Ovary (tissue), 9 donors: ENCODE data around the gene ADAM33. TPM values are rescaled to one million over a fixed set of nuclear protein-coding genes. Genes with fewer than 3 reads are reported as not detected.

ENCODE experiments used
- DNase-seq, 5 donors: peaks; one replicate each; pipeline ENCODE4 v3.0.0-alpha.2; 2019 to 2020
- H3K27ac ChIP-seq, 2 donors: fragments of 200-600 bp; one replicate each; pipeline versions ENCODE4 v1.5.1 to v1.8.0; 2019 to 2022
- H3K27me3 ChIP-seq: fragments of 200-600 bp; one replicate; pipeline ENCODE4 v1.8.0; 2022
- H3K36me3 ChIP-seq: fragments of 200-600 bp; sonication (generic); one replicate; pipeline ENCODE4 v1.5.1; 2019
- H3K4me1 ChIP-seq: one replicate; pipeline ENCODE4 v1.8.1; 2013; ENCODE audit warnings: mild to moderate bottlenecking, moderate library complexity; ENCODE audit not compliant: insufficient read depth
- H3K4me3 ChIP-seq: fragments of 200-600 bp; sonication (generic); one replicate; pipeline ENCODE4 v1.5.1; 2017
- H3K9me3 ChIP-seq, 2 donors: fragments of 200-600 bp in 1 of 2; sonication (generic) in 1 of 2; one replicate each; pipeline versions ENCODE4 v1.5.1 to v1.8.1; 2013 to 2019; ENCODE audit warnings: mild to moderate bottlenecking in 1 of 2, moderate library complexity in 1 of 2
- EP300 ChIP-seq: sonication (generic); formaldehyde crosslinking; IDR thresholded peaks from one replicate; pipeline ENCODE4 v1.6.1; 2017; ENCODE audit warnings: antibody characterized with exemption
- POLR2A ChIP-seq: fragments of 450-650 bp; IDR thresholded peaks from one replicate; pipeline ENCODE4 v1.6.1; 2017; ENCODE audit warnings: antibody characterized with exemption, mild to moderate bottlenecking, moderate library complexity
- WGBS, 3 donors: extraction: QIAGEN DNeasy Blood & Tissue Kit in 1 of 3; methylation state at CpG; one replicate each; pipeline versions ENCODE4 v1.1.5 to v1.1.7; 2013 to 2017; 5-methylcytosine and 5-hydroxymethylcytosine counted together
- intact Hi-C, 4 donors: fragments of 100-400 bp; cut with DNase I; formaldehyde crosslinking; loops; one replicate each; pipeline versions ENCODE4 v1.11.0 to v1.15.1; 2022 to 2023
- polyA plus RNA-seq, 2 donors: library from polyadenylated mRNA; stranded (reverse); fragments of 200-250 nt in 1 of 2; fragments of 350-450 nt in 1 of 2; fragmentation: Illumina TruSeq in 1 of 2; extraction: RNeasy Lipid Tissue Mini Kit (QIAGEN cat#74804) in 1 of 2; gene quantifications; one replicate each; pipeline ENCODE4 v1.2.3, GENCODE V29; 2013 to 2014
- total RNA-seq, 7 donors: library from RNA; depleted of rRNA in 2 of 7; stranded (reverse); fragments of >200 nt in 2 of 7; fragmentation: NEBNext Ultra II Directional in 3 of 7; extraction: Animal tissue kit (Norgen Biotek cat#: 25700) in 3 of 7; gene quantifications; one replicate each; pipeline versions ENCODE4 v1.1.0 to v1.2.4, GENCODE V29; 2016 to 2023
- TF ChIP-seq, protein P1 (sequence below), 3 donors: fragments of 450-650 bp in 2 of 3; fragments of 200-600 bp in 1 of 3; IDR thresholded peaks; one replicate each; pipeline versions ENCODE4 v1.5.1 to v1.8.0; 2016 to 2022; ENCODE audit warnings: antibody characterized with exemption in 3 of 3, mild to moderate bottlenecking in 1 of 3
- donor health status: DM: no; HTN: no; CAD: no; lungs with moderate emphysema.
- donor health status: DM: no; HTN: no; CAD: no.
- donor health status: Bipolar disorder and iron deficiency.
- donor health status: DM: yes; HTN: yes; CAD: no.
- donor health status: DM: no; HTN: no; CAD: no.
- donor health status: DM: yes; HTN: yes; CAD: no.

Gene ADAM33
- total and polyA plus RNA-seq, 9 donors, result 12.4 to 68.1 (median 26.1) TPM

DNA sequence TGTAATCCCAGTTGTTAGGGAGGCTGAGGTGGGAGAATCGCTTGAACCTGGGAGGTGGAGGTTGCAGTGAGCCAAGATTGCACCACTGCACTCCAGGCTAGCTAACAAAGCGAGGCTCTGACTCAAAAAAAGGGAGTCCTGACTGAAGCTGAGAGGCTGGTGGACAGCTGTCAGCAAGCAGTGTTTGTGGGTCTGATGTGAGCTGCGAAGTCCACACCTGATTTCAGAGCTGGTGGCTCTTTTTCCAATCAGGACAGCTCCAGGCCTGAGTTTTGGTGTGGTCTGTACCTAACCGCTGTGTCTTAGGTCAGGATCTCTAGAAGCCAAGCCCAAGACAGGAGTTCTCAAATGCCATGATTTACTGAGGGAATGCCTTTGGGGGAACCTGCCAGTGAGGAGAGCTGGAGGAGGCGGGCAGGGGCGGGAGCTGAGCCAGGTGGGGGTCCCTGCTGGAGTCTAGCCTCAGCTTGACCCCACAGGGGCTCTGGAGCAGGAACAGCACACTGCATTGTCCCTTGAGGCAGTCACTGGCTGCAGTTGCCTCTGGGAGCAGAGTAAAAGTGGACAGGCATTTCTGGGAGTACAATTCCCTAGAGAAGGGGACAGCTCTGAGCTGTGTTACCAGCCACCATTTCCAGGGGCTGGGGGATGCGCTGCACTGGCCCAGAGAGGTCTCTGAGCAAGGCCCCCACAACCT lies 23.6 kb downstream of the ADAM33 start:
- peak in 1 of 5 donors; percentile 20 for DNase-seq
- 82 to 86% (median 85%) methylated on average over 7 of the region's 7 CpGs for WGBS, 3 donors

GRCh38 chr20:3655131-3655405 lies 26.7 kb downstream of the ADAM33 start:
- no peak for DNase-seq
- no peak overlapping the region for H3K4me3 ChIP-seq
- H3K27me3 ChIP-seq, result no peaks in the 10 kb centered on the region
- no peaks in the 10 kb centered on the region for H3K9me3 ChIP-seq
- H3K36me3 ChIP-seq, result no peaks in the 10 kb centered on the region
- no peaks in the 10 kb centered on the region for H3K4me1 ChIP-seq
- intact Hi-C loops, result no loop called here
- WGBS, 3 donors, result 68 to 93% (median 69%) methylated on average over 4 of the region's 4 CpGs
- no peak overlapping the region for H3K27ac ChIP-seq
- no peak for TF ChIP-seq EP300
- no peak for TF ChIP-seq POLR2A
- TF ChIP-seq, protein P1, sequence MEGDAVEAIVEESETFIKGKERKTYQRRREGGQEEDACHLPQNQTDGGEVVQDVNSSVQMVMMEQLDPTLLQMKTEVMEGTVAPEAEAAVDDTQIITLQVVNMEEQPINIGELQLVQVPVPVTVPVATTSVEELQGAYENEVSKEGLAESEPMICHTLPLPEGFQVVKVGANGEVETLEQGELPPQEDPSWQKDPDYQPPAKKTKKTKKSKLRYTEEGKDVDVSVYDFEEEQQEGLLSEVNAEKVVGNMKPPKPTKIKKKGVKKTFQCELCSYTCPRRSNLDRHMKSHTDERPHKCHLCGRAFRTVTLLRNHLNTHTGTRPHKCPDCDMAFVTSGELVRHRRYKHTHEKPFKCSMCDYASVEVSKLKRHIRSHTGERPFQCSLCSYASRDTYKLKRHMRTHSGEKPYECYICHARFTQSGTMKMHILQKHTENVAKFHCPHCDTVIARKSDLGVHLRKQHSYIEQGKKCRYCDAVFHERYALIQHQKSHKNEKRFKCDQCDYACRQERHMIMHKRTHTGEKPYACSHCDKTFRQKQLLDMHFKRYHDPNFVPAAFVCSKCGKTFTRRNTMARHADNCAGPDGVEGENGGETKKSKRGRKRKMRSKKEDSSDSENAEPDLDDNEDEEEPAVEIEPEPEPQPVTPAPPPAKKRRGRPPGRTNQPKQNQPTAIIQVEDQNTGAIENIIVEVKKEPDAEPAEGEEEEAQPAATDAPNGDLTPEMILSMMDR (IDR thresholded peaks at IDR 0.05), result no peak

More for the DNA sequence above, 23.6 kb downstream of the ADAM33 start:
- TF ChIP-seq EP300 (no peak), POLR2A (no peak)
- TF ChIP-seq, protein P1 (IDR thresholded peaks at IDR 0.05), result no peak
- Histone ChIP-seq H3K4me1 (no peaks in the 10 kb centered on the region), H3K9me3 (no peaks in the 10 kb centered on the region), H3K36me3 (no peaks in the 10 kb centered on the region), H3K27ac (no peak overlapping the region), H3K27me3 (no peaks in the 10 kb centered on the region), H3K4me3 (no peak overlapping the region)
- intact Hi-C loops, result no loop called here

GRCh38 chr20:3654326-3655130 lies 27.3 kb downstream of the ADAM33 start:
- H3K27ac ChIP-seq, result no peak overlapping the region
- no peaks in the 10 kb centered on the region for H3K9me3 ChIP-seq
- intact Hi-C loops, result no loop called here
- TF ChIP-seq EP300 (no peak), POLR2A (no peak)
- TF ChIP-seq, protein P1 (IDR thresholded peaks at IDR 0.05), result no peak
- no peaks in the 10 kb centered on the region for H3K27me3 ChIP-seq
- 76 to 81% (median 78%) methylated on average over 17 of the region's 17 CpGs for WGBS, 3 donors
- DNase-seq, result no peak
- no peak overlapping the region for H3K4me3 ChIP-seq
- H3K4me1 ChIP-seq, result no peaks in the 10 kb centered on the region
- H3K36me3 ChIP-seq, result no peaks in the 10 kb centered on the region

DNA sequence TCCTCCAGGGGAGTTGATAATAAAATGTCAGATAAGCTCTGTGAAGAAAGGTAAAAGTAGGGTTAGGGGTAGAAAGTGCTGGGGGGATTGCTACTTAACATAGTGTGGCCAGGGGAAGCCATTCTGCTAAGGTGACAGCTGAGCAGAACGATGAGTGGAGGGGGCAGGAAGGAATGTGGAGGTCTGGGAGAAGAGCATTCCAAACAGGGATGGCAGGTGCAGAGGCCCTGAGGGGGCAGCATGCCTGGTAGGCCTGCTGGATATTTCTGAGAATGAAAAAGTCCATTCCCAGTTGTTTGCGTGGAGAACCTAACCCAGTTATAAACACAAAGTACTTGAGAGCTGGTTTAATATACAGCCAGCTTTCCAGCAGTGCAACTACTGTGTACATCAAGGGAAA lies 27.9 kb downstream of the ADAM33 start:
- Histone ChIP-seq H3K4me1 (no peaks in the 10 kb centered on the region), H3K27ac (no peak overlapping the region), H3K4me3 (no peak overlapping the region), H3K9me3 (no peaks in the 10 kb centered on the region), H3K36me3 (no peaks in the 10 kb centered on the region), H3K27me3 (no peaks in the 10 kb centered on the region)
- intact Hi-C loops, result no loop called here
- 41 to 53% (median 41%) methylated on average over 2 of the region's 2 CpGs for WGBS, 3 donors
- TF ChIP-seq, protein P1 (IDR thresholded peaks at IDR 0.05), result no peak
- no peak for TF ChIP-seq POLR2A
- TF ChIP-seq EP300, result no peak
- DNase-seq, result no peak
